ENCODE data around the gene SYNJ1. TPM values are rescaled to one million over a fixed set of nuclear protein-coding genes. Genes with fewer than 3 reads are reported as not detected.

The SYNJ1 gene
- total RNA-seq, 3 donors from 2014 or later (not counting 1 experiment from before 2014, with no cell fraction given): 16.2 to 22.4 (median 20.1) TPM

GRCh38 chr21:32693581-32693980 is 34.2 kb downstream of the SYNJ1 start:
- Histone ChIP-seq H3K9me3 (ENCODE audit: control insufficient read depth, insufficient read depth, low read length) (no peaks in the 10 kb centered on the region), H3K27me3 (ENCODE audit: control insufficient read depth, insufficient read depth, low read length) (no peaks in the 10 kb centered on the region), H3K4me3 (ENCODE audit: low read length) (no peak overlapping the region), H3K4me1 (ENCODE audit: control insufficient read depth, insufficient read depth, low read length) (no peaks in the 10 kb centered on the region), H3K27ac (ENCODE audit: low read length) (no peak overlapping the region), H3K36me3 (ENCODE audit: control insufficient read depth, insufficient read depth, low read length) (peaks cover 10% of the 10 kb centered on the region)
- Mint-ChIP-seq H3K4me3 (no peak overlapping the region), H3K4me1 (peaks cover 0 to 10% of the 10 kb centered on the region in 2 donors), H3K27me3 (ENCODE audit: low read depth in 2 of 2) (no peaks in the 10 kb centered on the region), H3K9me3 (no peaks in the 10 kb centered on the region), H3K36me3 (no peaks in the 10 kb centered on the region), H3K27ac (no peak overlapping the region)
- no peak for DNase-seq
- TF ChIP-seq CTCF (IDR thresholded peaks at IDR 0.05): no peak
- intact Hi-C loops (cut with micrococcal nuclease): no loop called here
- ATAC-seq: no peak

GRCh38 chr21:32690085-32690484 is 37.7 kb downstream of the SYNJ1 start:
- Mint-ChIP-seq H3K36me3 (no peaks in the 10 kb centered on the region), H3K27ac (no peak overlapping the region), H3K27me3 (ENCODE audit: low read depth in 2 of 2) (no peaks in the 10 kb centered on the region), H3K9me3 (no peaks in the 10 kb centered on the region), H3K4me3 (no peak overlapping the region), H3K4me1 (no peaks in the 10 kb centered on the region)
- Histone ChIP-seq H3K27ac (ENCODE audit: low read length) (no peak overlapping the region), H3K36me3 (ENCODE audit: control insufficient read depth, insufficient read depth, low read length) (peaks cover 25% of the 10 kb centered on the region), H3K9me3 (ENCODE audit: control insufficient read depth, insufficient read depth, low read length) (no peaks in the 10 kb centered on the region), H3K4me3 (ENCODE audit: low read length) (no peak overlapping the region), H3K4me1 (ENCODE audit: control insufficient read depth, insufficient read depth, low read length) (no peaks in the 10 kb centered on the region), H3K27me3 (ENCODE audit: control insufficient read depth, insufficient read depth, low read length) (no peaks in the 10 kb centered on the region)
- 100% methylated on average over 3 of the region's 3 CpGs for WGBS (ENCODE audit: insufficient coverage)
- ATAC-seq: no peak
- no peak for TF ChIP-seq CTCF (IDR thresholded peaks at IDR 0.05)
- intact Hi-C loops (cut with micrococcal nuclease): no loop called here
- no peak for DNase-seq

- peak in 1 of 2 donors; percentile 11 for DNase-seq
- intact Hi-C loops (cut with micrococcal nuclease): no loop called here
- Mint-ChIP-seq H3K36me3 (no peaks in the 10 kb centered on the region), H3K4me1 (no peaks in the 10 kb centered on the region), H3K9me3 (no peaks in the 10 kb centered on the region), H3K27ac (no peak overlapping the region), H3K27me3 (ENCODE audit: low read depth in 2 of 2) (no peaks in the 10 kb centered on the region), H3K4me3 (no peak overlapping the region)
- no peaks in the 10 kb centered on the region for H3K9me3 ChIP-seq (ENCODE audit: control insufficient read depth, insufficient read depth, low read length)
- H3K36me3 ChIP-seq (ENCODE audit: control insufficient read depth, insufficient read depth, low read length): peaks cover 28% of the 10 kb centered on the region
- ATAC-seq: no peak
- WGBS (ENCODE audit: insufficient coverage): 100% methylated on average over 1 of the region's 4 CpGs
- no peak overlapping the region for H3K27ac ChIP-seq (ENCODE audit: low read length)
- H3K4me1 ChIP-seq (ENCODE audit: control insufficient read depth, insufficient read depth, low read length): no peaks in the 10 kb centered on the region
- H3K4me3 ChIP-seq (ENCODE audit: low read length): no peak overlapping the region
- no peaks in the 10 kb centered on the region for H3K27me3 ChIP-seq (ENCODE audit: control insufficient read depth, insufficient read depth, low read length)
- no peak for TF ChIP-seq CTCF (IDR thresholded peaks at IDR 0.05)
Measured at GRCh38 chr21:32687643-32688345, 40.0 kb downstream of the SYNJ1 start.
